Stimulated activated naive CD8-positive, alpha-beta T cell treated with anti-CD3 and anti-CD28 coated beads, Interleukin-15, Interleukin-2, amounts not matched to agents 100 ng/mL and 50 ng/mL, for 24 hours (primary cell): Measurements from ENCODE around the gene SLCO2A1.

Experiments used
- H3K27ac Mint-ChIP-seq: one replicate; pipeline ENCODE4 v1.8.0; 2021; ENCODE audit warnings: mild to moderate bottlenecking, mixed read lengths
- H3K27me3 Mint-ChIP-seq: one replicate; pipeline ENCODE4 v1.8.0; 2021; ENCODE audit warnings: mixed read lengths
- H3K36me3 Mint-ChIP-seq: one replicate; pipeline ENCODE4 v1.8.0; 2021; ENCODE audit warnings: low read depth, mixed read lengths
- H3K4me1 Mint-ChIP-seq: one replicate; pipeline ENCODE4 v1.8.0; 2021; ENCODE audit warnings: low read depth, mixed read lengths
- H3K4me3 Mint-ChIP-seq: one replicate; pipeline ENCODE4 v1.8.0; 2021; ENCODE audit warnings: mild to moderate bottlenecking, mixed read lengths
- H3K9me3 Mint-ChIP-seq: one replicate; pipeline ENCODE4 v1.8.0; 2021; ENCODE audit warnings: mixed read lengths

The SLCO2A1 gene

GRCh38 chr3:133954717-133955360 is 74.9 kb downstream of the SLCO2A1 start:
- Mint-ChIP-seq H3K27me3 (no peaks in the 10 kb centered on the region), H3K4me3 (no peak overlapping the region), H3K9me3 (no peaks in the 10 kb centered on the region), H3K4me1 (no peaks in the 10 kb centered on the region), H3K36me3 (no peaks in the 10 kb centered on the region), H3K27ac (no peak overlapping the region)

- Mint-ChIP-seq H3K9me3 (no peaks in the 10 kb centered on the region), H3K27me3 (no peaks in the 10 kb centered on the region), H3K27ac (no peak overlapping the region), H3K4me3 (no peak overlapping the region), H3K36me3 (no peaks in the 10 kb centered on the region), H3K4me1 (no peaks in the 10 kb centered on the region)
Measured at GRCh38 chr3:133953297-133953696, 76.4 kb downstream of the SLCO2A1 start.

GRCh38 chr3:133949438-133949837 is 80.3 kb downstream of the SLCO2A1 start:
- Mint-ChIP-seq H3K9me3 (no peaks in the 10 kb centered on the region), H3K27me3 (no peaks in the 10 kb centered on the region), H3K4me3 (no peak overlapping the region), H3K36me3 (no peaks in the 10 kb centered on the region), H3K27ac (no peak overlapping the region), H3K4me1 (no peaks in the 10 kb centered on the region)

- Mint-ChIP-seq H3K36me3 (no peaks in the 10 kb centered on the region), H3K4me3 (no peak overlapping the region), H3K4me1 (no peaks in the 10 kb centered on the region), H3K27ac (no peak overlapping the region), H3K9me3 (no peaks in the 10 kb centered on the region), H3K27me3 (peaks cover 1% of the 10 kb centered on the region)
Measured at GRCh38 chr3:133948996-133949395, 80.7 kb downstream of the SLCO2A1 start.

- H3K27me3 Mint-ChIP-seq, result peaks cover 3% of the 10 kb centered on the region
- no peaks in the 10 kb centered on the region for H3K36me3 Mint-ChIP-seq
- H3K9me3 Mint-ChIP-seq, result no peaks in the 10 kb centered on the region
- H3K27ac Mint-ChIP-seq, result no peak overlapping the region
- H3K4me3 Mint-ChIP-seq, result no peak overlapping the region
- no peaks in the 10 kb centered on the region for H3K4me1 Mint-ChIP-seq
Measured at GRCh38 chr3:133948131-133948810, 81.5 kb downstream of the SLCO2A1 start.

- Mint-ChIP-seq H3K9me3 (no peaks in the 10 kb centered on the region), H3K4me1 (peaks cover 5% of the 10 kb centered on the region), H3K36me3 (no peaks in the 10 kb centered on the region), H3K27me3 (peaks cover 10% of the 10 kb centered on the region), H3K4me3 (no peak overlapping the region), H3K27ac (no peak overlapping the region)
Measured at GRCh38 chr3:133945381-133946095, 84.2 kb downstream of the SLCO2A1 start.

- Mint-ChIP-seq H3K9me3 (no peaks in the 10 kb centered on the region), H3K36me3 (no peaks in the 10 kb centered on the region), H3K4me1 (peaks cover 5% of the 10 kb centered on the region), H3K27me3 (peaks cover 10% of the 10 kb centered on the region), H3K27ac (no peak overlapping the region), H3K4me3 (no peak overlapping the region)
Measured at GRCh38 chr3:133944641-133945380, 84.9 kb downstream of the SLCO2A1 start.

GRCh38 chr3:133944181-133944580 is 85.5 kb downstream of the SLCO2A1 start:
- no peak overlapping the region for H3K27ac Mint-ChIP-seq
- no peaks in the 10 kb centered on the region for H3K9me3 Mint-ChIP-seq
- H3K27me3 Mint-ChIP-seq, result peaks cover 10% of the 10 kb centered on the region
- no peaks in the 10 kb centered on the region for H3K36me3 Mint-ChIP-seq
- H3K4me3 Mint-ChIP-seq, result no peak overlapping the region
- peaks cover 5% of the 10 kb centered on the region for H3K4me1 Mint-ChIP-seq

GRCh38 chr3:133943639-133944141 is 86.0 kb downstream of the SLCO2A1 start:
- peaks cover 5% of the 10 kb centered on the region for H3K4me1 Mint-ChIP-seq
- H3K9me3 Mint-ChIP-seq, result no peaks in the 10 kb centered on the region
- no peak overlapping the region for H3K27ac Mint-ChIP-seq
- H3K36me3 Mint-ChIP-seq, result no peaks in the 10 kb centered on the region
- peaks cover 10% of the 10 kb centered on the region for H3K27me3 Mint-ChIP-seq
- H3K4me3 Mint-ChIP-seq, result no peak overlapping the region

- no peaks in the 10 kb centered on the region for H3K36me3 Mint-ChIP-seq
- H3K27me3 Mint-ChIP-seq, result peaks cover 10% of the 10 kb centered on the region
- no peak overlapping the region for H3K27ac Mint-ChIP-seq
- H3K4me1 Mint-ChIP-seq, result peaks cover 5% of the 10 kb centered on the region
- no peak overlapping the region for H3K4me3 Mint-ChIP-seq
- H3K9me3 Mint-ChIP-seq, result no peaks in the 10 kb centered on the region
Measured at GRCh38 chr3:133943031-133943535, 86.6 kb downstream of the SLCO2A1 start.

GRCh38 chr3:133941415-133941821 is 88.3 kb downstream of the SLCO2A1 start:
- Mint-ChIP-seq H3K36me3 (no peaks in the 10 kb centered on the region), H3K27me3 (peaks cover 10% of the 10 kb centered on the region), H3K4me3 (no peak overlapping the region), H3K4me1 (peaks cover 5% of the 10 kb centered on the region), H3K9me3 (no peaks in the 10 kb centered on the region), H3K27ac (no peak overlapping the region)

GRCh38 chr3:133940536-133940935 is 89.2 kb downstream of the SLCO2A1 start:
- Mint-ChIP-seq H3K9me3 (no peaks in the 10 kb centered on the region), H3K36me3 (no peaks in the 10 kb centered on the region), H3K4me3 (no peak overlapping the region), H3K27me3 (peaks cover 10% of the 10 kb centered on the region), H3K27ac (no peak overlapping the region), H3K4me1 (peaks cover 5% of the 10 kb centered on the region)

- Mint-ChIP-seq H3K27ac (no peak overlapping the region), H3K9me3 (no peaks in the 10 kb centered on the region), H3K4me3 (no peak overlapping the region), H3K36me3 (no peaks in the 10 kb centered on the region), H3K4me1 (peaks cover 5% of the 10 kb centered on the region), H3K27me3 (peaks cover 10% of the 10 kb centered on the region)
Measured at GRCh38 chr3:133939463-133939835, 90.3 kb downstream of the SLCO2A1 start.

- no peaks in the 10 kb centered on the region for H3K9me3 Mint-ChIP-seq
- H3K4me1 Mint-ChIP-seq, result peaks cover 5% of the 10 kb centered on the region
- H3K27ac Mint-ChIP-seq, result no peak overlapping the region
- H3K4me3 Mint-ChIP-seq, result no peak overlapping the region
- peaks cover 8% of the 10 kb centered on the region for H3K27me3 Mint-ChIP-seq
- no peaks in the 10 kb centered on the region for H3K36me3 Mint-ChIP-seq
Measured at GRCh38 chr3:133938770-133939462, 90.8 kb downstream of the SLCO2A1 start.
